GM21447 (cell line): ENCODE results near the gene TMEM132E.

Experiments
- ATAC-seq: cut with Tn5 transposase; IDR thresholded peaks from one replicate; pipeline ENCODE4 v1.9.1; 2021; ENCODE audit not compliant: unreplicated experiment

TMEM132E gene

DNA sequence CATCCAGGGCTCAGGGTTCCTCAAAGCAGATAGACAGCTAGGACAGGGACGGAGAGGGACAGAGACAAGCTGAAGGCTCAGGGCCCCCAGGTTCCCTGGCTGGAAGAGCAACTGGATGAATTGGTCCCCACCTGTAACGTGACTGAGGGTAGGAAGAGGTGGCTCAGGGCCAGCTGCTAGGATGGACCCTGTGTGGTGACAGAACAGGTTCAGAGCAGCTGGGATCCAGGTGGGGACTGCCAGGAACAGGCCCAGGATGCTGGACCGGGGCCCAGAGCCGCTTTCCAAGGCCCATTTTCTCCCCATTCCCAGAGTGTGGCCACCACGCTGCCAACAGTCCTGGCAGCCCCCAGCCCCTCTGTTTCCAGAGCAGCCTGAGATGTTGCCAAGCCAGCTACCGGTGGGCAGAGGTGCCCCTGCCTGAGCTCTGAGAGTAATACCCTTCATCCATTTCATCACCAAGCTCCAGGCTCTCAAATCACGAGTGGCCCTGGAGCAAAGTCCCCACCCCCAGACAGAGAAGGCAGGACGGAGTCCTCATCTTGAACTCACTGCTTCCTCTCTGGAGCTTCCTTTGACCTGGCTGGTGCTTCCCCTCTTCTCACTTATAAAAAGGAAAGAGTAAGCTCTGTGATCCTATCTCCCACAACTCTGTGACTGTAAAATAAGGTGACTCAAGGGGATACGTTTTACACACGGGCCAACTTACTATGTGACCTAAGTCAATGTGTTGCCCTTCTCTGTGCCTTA lies 79.6 kb downstream of the TMEM132E start:
- ATAC-seq, result no peak

- no peak for ATAC-seq
These were observed 84.3 kb downstream of the TMEM132E start for GRCh38 chr17:34663714-34664113.

DNA sequence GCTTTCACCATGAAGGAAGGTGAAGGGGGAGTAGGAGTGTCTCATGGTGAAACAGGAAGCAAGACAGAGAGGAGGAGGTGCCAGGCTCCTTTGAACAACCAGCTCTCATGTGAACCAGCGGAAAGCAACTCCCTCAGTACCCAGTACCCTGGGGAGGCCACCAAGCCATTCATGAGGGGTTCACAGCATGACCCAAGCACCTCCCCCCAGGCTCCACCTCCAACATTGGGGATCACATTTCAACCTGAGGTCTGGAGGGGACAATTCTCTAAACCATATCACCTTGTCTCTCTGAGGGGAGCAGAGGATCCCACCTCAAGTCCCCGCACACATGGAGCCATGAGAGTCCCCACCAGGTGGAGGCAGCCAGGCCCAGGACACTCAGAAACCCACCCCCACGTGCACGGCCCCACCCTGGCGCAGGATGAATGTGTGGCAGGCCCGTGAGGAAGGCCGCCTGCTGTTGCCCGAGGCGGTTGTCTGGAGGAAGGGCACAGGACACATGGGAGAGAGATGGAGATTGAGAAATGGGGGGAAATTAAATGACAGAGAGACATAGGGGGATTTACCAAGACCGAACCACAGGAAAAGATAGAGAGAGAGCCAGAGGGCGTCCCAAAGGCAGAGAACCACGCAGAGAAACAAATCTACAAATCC lies 85.9 kb downstream of the TMEM132E start:
- ATAC-seq, result no peak

- ATAC-seq, result no peak
These were observed 86.7 kb downstream of the TMEM132E start for GRCh38 chr17:34665819-34666763.

DNA sequence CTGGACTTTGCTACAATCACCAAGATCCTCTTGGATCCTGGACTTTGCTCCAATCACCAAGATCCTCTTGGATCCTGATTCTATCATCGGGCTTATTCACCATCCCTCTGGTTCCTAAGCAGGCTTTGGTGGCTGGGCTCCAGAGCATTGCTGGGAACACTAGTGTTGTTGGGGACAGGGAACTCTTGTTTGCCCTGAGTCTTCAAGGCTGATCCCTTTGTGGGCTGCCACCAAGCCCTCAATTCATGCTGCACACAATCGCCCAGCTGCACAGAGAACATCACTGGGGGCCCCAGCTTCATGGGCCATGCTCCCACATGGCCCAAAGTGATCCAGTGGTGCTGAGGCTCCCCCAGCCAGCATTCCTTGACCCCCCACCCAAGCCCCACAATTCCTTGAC lies 88.3 kb downstream of the TMEM132E start:
- no peak for ATAC-seq

- no peak for ATAC-seq
These were observed 88.8 kb downstream of the TMEM132E start for GRCh38 chr17:34668206-34668605.

GRCh38 chr17:34669511-34669910 lies 90.1 kb downstream of the TMEM132E start:
- no peak for ATAC-seq

DNA sequence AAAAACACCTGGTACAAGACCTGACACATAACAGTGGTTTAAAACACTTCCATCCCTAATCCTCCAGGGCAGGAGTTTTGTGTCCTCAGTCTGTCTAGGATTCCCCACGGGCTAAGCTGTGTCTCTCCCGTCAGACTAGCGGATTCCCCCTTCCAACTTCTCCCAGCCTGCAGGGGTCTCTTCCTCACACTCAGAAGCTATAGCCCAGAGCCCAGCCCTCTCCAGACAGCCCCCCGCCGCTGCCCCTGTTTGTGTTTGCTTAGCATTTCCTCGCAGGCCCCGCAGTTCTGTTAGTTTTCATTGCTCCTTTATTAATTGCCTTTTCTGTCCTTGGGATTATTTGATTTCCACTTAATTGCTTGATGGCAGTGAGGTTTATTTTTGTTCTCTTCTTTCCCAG lies 91.2 kb downstream of the TMEM132E start:
- ATAC-seq, result no peak

GRCh38 chr17:34671191-34671590 lies 91.8 kb downstream of the TMEM132E start:
- no peak for ATAC-seq

DNA sequence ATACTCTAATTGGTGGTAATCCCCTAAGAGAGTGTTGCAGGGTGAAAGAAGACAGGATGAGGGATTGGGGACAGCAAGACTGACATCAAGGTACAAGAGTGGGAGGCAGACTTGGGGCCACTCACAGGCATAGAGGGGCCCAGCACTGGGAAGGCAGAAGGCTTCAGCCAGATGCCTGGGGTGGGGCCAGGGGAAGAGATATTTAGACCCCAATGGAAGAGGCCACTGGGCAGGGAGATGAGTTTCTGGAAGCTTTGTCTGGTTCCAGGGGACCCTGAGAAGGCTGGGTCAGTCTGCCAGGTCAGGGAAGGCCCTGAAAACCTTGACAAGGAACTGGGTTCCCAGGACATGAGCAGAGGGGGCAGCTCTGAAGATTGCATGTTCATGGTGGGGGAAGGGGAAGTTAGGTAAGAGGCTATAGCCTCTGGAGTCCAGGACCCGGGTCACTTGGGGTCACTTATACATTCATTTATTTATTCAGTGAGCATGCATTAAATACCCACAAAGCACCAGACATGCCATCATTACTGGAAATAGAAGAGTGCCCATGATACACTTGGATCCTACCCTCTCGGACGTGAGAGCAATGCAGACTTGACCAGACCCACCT lies 92.9 kb downstream of the TMEM132E start:
- ATAC-seq, result no peak

DNA sequence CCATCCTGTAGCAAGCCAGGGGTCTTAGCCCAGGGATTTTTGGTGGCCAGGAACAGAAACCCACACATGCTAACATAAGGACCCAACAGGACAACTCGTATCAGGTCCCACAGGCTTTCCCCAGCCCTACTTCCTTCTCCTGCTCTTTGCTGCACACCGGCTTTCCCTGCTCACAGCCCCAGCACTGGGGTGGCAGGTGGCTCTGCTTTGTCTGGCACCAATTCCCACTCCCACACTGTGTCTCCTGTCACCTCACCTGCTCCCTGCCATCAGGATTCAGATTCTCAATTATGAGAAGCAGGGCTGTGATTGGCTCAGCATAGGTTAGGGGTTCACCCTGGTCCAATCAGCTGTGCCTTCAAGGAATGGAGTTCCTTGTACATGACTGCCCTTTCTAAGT lies 94.1 kb downstream of the TMEM132E start:
- no peak for ATAC-seq

- no peak for ATAC-seq
These were observed 94.9 kb downstream of the TMEM132E start for GRCh38 chr17:34673995-34674890.

GRCh38 chr17:34675143-34675542 lies 95.8 kb downstream of the TMEM132E start:
- ATAC-seq, result no peak

DNA sequence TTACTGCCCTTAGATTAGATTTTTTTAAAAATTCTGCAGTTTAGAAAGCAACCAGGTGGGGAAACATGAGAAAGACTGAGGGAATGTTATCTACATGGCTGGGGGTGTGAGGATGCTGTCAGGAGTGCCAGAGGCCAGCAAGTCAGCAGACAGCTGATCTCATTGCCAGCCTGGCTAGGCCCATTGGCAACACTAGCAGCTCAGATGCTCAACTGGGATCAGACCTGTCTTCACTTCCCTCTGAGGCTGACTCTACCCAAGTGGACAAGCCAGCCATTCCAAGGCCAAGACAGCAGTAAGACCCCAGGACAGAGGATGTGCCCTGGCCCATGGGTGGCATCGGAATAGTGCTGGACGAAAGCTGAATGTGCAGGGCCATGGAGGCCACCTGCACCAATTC lies 96.2 kb downstream of the TMEM132E start:
- no peak for ATAC-seq

- ATAC-seq, result no peak
These were observed 100.8 kb downstream of the TMEM132E start for GRCh38 chr17:34680151-34680550.

DNA sequence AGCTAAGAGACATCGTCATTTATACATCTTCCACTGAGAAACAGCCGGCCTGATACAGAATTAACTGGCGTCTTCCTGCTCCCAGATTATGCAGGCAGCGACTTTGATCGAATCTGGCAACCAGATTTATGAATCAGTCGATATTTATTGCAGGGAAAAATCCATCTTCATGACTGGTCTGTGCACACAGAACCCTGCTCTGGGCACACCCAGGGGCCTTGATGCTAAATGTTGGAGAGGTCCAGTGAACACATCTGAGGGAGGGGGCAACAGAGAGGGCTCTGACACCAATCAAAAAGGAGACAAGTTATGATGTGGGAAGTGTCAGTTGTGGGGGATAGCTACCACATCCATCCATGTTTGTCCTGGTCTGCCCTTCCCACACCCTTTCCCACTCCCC lies 102.9 kb downstream of the TMEM132E start:
- no peak for ATAC-seq

DNA sequence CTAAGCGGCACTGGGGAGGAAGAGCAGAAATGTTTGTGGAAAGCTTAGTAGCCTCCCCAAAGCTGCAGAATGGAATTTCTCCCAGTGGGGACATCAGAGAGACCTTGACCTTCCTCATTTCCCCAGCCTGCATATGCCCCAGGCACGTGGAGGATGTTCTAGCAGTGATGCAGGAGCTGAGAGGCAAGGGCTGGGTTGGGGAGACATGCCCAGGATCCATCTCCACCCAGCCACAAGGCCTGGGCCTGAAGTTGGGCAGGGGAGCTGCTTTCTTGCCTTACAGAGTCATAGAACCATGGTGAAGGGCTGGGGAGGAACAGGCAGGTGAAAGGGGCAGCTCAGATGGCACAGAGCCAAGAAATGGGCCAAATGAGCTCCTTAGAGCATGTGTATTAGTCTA lies 104.0 kb downstream of the TMEM132E start:
- no peak for ATAC-seq
